Keratinocyte (primary cell): ENCODE results near the gene PPP4R2. TPM values are rescaled to one million over a fixed set of nuclear protein-coding genes. Genes with fewer than 3 reads are reported as not detected.

Experiments
- DNase-seq: peaks from one replicate; pipeline ENCODE4 v3.0.0-alpha.2; 2011; ENCODE audit warnings: low read depth, missing footprints, low spot score
- FAIRE-seq: peaks from 2 replicates; lab custom pipeline; 2011; peaks lifted over from hg19 to GRCh38; lab: Jason Lieb, UNC
- H2AFZ ChIP-seq: 2 replicates; pipeline ENCODE4 v1.6.0; 2012; ENCODE audit warnings: low read length, control low read depth, inconsistent platforms; ENCODE audit not compliant: control insufficient read depth
- H3K27ac ChIP-seq: 2 replicates; pipeline ENCODE4 v1.5.1; 2011; ENCODE audit warnings: low read length; ENCODE audit not compliant: control insufficient read depth, insufficient read depth
- H3K27me3 ChIP-seq: 3 replicates; pipeline ENCODE4 v1.6.0; 2011; ENCODE audit warnings: low read length; ENCODE audit not compliant: control insufficient read depth, insufficient read depth; ENCODE audit errors: extremely low read depth
- H3K36me3 ChIP-seq, 2 experiments: 2 replicates in 1 of 2; 3 replicates in 1 of 2; pipeline ENCODE4 v1.5.1; 2011; ENCODE audit warnings: low read length in 2 of 2, mild to moderate bottlenecking in 1 of 2; ENCODE audit not compliant: control insufficient read depth in 2 of 2, insufficient read depth in 2 of 2; ENCODE audit errors: extremely low read depth in 1 of 2
- H3K4me1 ChIP-seq: 3 replicates; pipeline ENCODE4 v1.5.1; 2011; ENCODE audit warnings: low read length; ENCODE audit not compliant: control insufficient read depth, insufficient read depth; ENCODE audit errors: extremely low read depth
- H3K4me2 ChIP-seq: 3 replicates; pipeline ENCODE4 v1.6.0; 2011; ENCODE audit warnings: low read depth, low read length; ENCODE audit not compliant: control insufficient read depth, insufficient read depth; ENCODE audit errors: extremely low read depth
- H3K4me3 ChIP-seq, 3 experiments: fragments of 200-600 bp in 1 of 3; sonication (generic) in 1 of 3; 2 replicates in 2 of 3; 3 replicates in 1 of 3; pipeline ENCODE4 v1.5.1; 2011 to 2016; ENCODE audit warnings: low read length in 3 of 3, mild to moderate bottlenecking in 3 of 3, control low read depth in 2 of 3, inconsistent platforms in 1 of 3, low read depth in 1 of 3, mixed read lengths in 1 of 3, mixed run types in 1 of 3, moderate library complexity in 1 of 3; ENCODE audit not compliant: control insufficient read depth in 2 of 3, insufficient read depth in 2 of 3; ENCODE audit errors: extremely low read depth in 1 of 3
- H3K79me2 ChIP-seq: 2 replicates; pipeline ENCODE4 v1.6.0; 2012; ENCODE audit warnings: low read length; ENCODE audit not compliant: control insufficient read depth, insufficient read depth
- H3K9ac ChIP-seq: 3 replicates; pipeline ENCODE4 v1.6.0; 2011; ENCODE audit warnings: low read length; ENCODE audit not compliant: control insufficient read depth, insufficient read depth; ENCODE audit errors: extremely low read depth
- H3K9me1 ChIP-seq: 3 replicates; pipeline ENCODE4 v1.6.0; 2011; ENCODE audit warnings: low read length; ENCODE audit not compliant: control insufficient read depth, insufficient read depth; ENCODE audit errors: extremely low read depth
- H3K9me3 ChIP-seq: 2 replicates; pipeline ENCODE4 v1.5.1; 2012; ENCODE audit warnings: low read depth, low read length; ENCODE audit not compliant: control insufficient read depth
- H4K20me1 ChIP-seq: 3 replicates; pipeline ENCODE4 v1.6.0; 2011; ENCODE audit warnings: low read length; ENCODE audit not compliant: control insufficient read depth, insufficient read depth; ENCODE audit errors: extremely low read depth
- EZH2 ChIP-seq: IDR thresholded peaks from one replicate; pipeline ENCODE4 v1.6.1; 2012; ENCODE audit warnings: inconsistent platforms, mild to moderate bottlenecking, low read length, moderate library complexity
- dilution Hi-C: fragments of 300-500 bp; cut with MboI; formaldehyde crosslinking; loops from one replicate; pipeline ENCODE4 v1.7.0; 2020; ENCODE audit warnings: low sequenced_read_pairs; ENCODE audit not compliant: extremely low pct_ligation_motif_present
- polyA plus RNA-seq, 5 experiments: library from polyadenylated mRNA; depleted of rRNA in 3 of 5; stranded (reverse) in 3 of 5; stranded (forward) in 1 of 5; unstranded in 1 of 5; fragments of >200 nt; gene quantifications; 1 replicate in 1 of 5; 2 replicates in 3 of 5; 3 replicates in 1 of 5; pipeline versions ENCODE4 v1.2.1 to v1.2.3, GENCODE V29; 2011 to 2012; ENCODE audit warnings: missing spikeins in 2 of 5, low read depth in 1 of 5, low replicate concordance in 1 of 5
- small RNA-seq, 3 experiments: library from RNA; depleted of rRNA; stranded (forward); fragments of <200 nt; gene quantifications; one replicate each; pipeline ENCODE3, GENCODE V24; 2012; ENCODE audit warnings: low read depth in 3 of 3, low replicate concordance in 1 of 3; ENCODE audit not compliant: insufficient read length in 3 of 3
- TF ChIP-seq, protein P1 (sequence below), 3 experiments: IDR thresholded peaks in 1 of 3; conservative IDR thresholded peaks in 1 of 3; optimal IDR thresholded peaks in 1 of 3; 2 replicates in 2 of 3; 3 replicates in 1 of 3; pipeline versions ENCODE3 to v1.5.1; 2011; ENCODE audit warnings: low read length in 3 of 3, mild to moderate bottlenecking in 3 of 3, moderate library complexity in 2 of 3, control low read depth in 1 of 3, inconsistent platforms in 1 of 3; ENCODE audit not compliant: insufficient read depth in 2 of 3; ENCODE audit errors: extremely low read depth in 1 of 3

Gene PPP4R2
- polyA plus RNA-seq, 1 donor (not counting 4 experiments of a cell fraction or from before 2014, with no cell fraction given): 46.6 TPM

DNA sequence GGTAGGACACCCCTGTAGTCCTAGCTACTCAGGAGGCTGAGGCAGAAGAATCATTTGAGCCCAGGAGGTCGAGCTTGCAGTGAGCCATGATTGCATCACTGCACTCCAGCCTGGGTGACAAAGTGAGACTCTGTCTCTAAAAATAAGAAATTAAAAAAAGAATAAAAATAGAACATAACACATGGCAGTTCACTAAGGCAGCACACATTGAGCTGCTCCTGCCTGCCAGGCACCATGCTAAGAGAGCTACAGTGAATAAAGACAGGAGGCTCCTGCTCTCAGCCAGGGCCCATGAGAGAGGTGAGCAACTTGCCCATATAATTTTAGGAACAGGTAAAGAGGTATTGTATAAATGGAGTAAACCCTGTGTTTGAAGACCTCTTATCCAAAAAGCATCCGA is 119.2 kb downstream of the PPP4R2 start:
- Histone ChIP-seq H2AFZ (no peak overlapping the region), H3K27me3 (no peaks in the 10 kb centered on the region), H3K27ac (no peak overlapping the region), H3K79me2 (no peaks in the 10 kb centered on the region), H3K4me3 (no peak overlapping the region), H3K4me2 (no peak overlapping the region), H3K9me3 (no peaks in the 10 kb centered on the region), H4K20me1 (no peaks in the 10 kb centered on the region), H3K36me3 (no peaks in the 10 kb centered on the region), H3K9me1 (no peaks in the 10 kb centered on the region), H3K9ac (no peak overlapping the region), H3K4me1 (no peaks in the 10 kb centered on the region)
- FAIRE-seq (no peak), DNase-seq (no peak)
- dilution Hi-C loops: loop anchor here (10.0 kb wide), 1 partner anchor 359 kb away; no protein-coding TSS in a partner anchor
- no peak for TF ChIP-seq EZH2
- TF ChIP-seq, protein P1, sequence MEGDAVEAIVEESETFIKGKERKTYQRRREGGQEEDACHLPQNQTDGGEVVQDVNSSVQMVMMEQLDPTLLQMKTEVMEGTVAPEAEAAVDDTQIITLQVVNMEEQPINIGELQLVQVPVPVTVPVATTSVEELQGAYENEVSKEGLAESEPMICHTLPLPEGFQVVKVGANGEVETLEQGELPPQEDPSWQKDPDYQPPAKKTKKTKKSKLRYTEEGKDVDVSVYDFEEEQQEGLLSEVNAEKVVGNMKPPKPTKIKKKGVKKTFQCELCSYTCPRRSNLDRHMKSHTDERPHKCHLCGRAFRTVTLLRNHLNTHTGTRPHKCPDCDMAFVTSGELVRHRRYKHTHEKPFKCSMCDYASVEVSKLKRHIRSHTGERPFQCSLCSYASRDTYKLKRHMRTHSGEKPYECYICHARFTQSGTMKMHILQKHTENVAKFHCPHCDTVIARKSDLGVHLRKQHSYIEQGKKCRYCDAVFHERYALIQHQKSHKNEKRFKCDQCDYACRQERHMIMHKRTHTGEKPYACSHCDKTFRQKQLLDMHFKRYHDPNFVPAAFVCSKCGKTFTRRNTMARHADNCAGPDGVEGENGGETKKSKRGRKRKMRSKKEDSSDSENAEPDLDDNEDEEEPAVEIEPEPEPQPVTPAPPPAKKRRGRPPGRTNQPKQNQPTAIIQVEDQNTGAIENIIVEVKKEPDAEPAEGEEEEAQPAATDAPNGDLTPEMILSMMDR (optimal IDR thresholded peaks at IDR 0.05 in 1 of 3, IDR thresholded peaks at IDR 0.05 in 1 of 3, conservative IDR thresholded peaks at IDR 0.05 in 1 of 3; ENCODE audit: extremely low read depth in 1 of 3, insufficient read depth in 2 of 3, low read length in 3 of 3): no peak

Small RNAs within 50 kb of the gene (small RNA-seq; reads per million reads assigned to genes)
- gene RNU2-64P (0 to 0.75 (median 0.13) reads per million in 3 experiments), gene RNU6-557P (0 reads per million in 3 experiments), gene RNU7-19P (0 to 2.0 (median 0) reads per million in 3 experiments)

Other genes with a start within 250 kb of the PPP4R2 start
- 9.7 to 17.7 TPM (median 13.4 TPM) in 3 replicates for gene SHQ1, start 148.4 kb upstream of the PPP4R2 start, polyA plus RNA-seq
- gene GXYLT2, start 108.8 kb upstream of the PPP4R2 start, polyA plus RNA-seq: 0.91 to 2.0 TPM (median 1.4 TPM) in 3 replicates
- gene EBLN2, start 64.8 kb downstream of the PPP4R2 start, polyA plus RNA-seq: 1.0 to 4.0 TPM (median 2.9 TPM) in 3 replicates